Neural cell (in vitro differentiated cells): ENCODE data around the gene TSPAN7. TPM values are rescaled to one million over a fixed set of nuclear protein-coding genes. Genes with fewer than 3 reads are reported as not detected.

Experiments used
- H2AFZ ChIP-seq: fragments of 200-600, 300-800 bp; sonication (generic), shearing (Covaris generic); 2 replicates; pipeline ENCODE4 v1.6.0; 2014; ENCODE audit warnings: low read depth, mild to moderate bottlenecking, antibody characterized with exemption, low read length, moderate library complexity
- H3F3A ChIP-seq: fragments of 200-600 bp; shearing (Covaris generic); 2 replicates; pipeline ENCODE4 v1.6.1; 2016; ENCODE audit warnings: mild to moderate bottlenecking, moderate library complexity, mixed read lengths, antibody characterized with exemption, low read length; ENCODE audit not compliant: insufficient read depth, poor library complexity, severe bottlenecking
- H3K27ac ChIP-seq: fragments of 200-600, 300-800 bp; sonication (generic), shearing (Covaris generic); 2 replicates; pipeline ENCODE4 v1.5.1; 2014; ENCODE audit warnings: mild to moderate bottlenecking, low read length, moderate library complexity
- H3K27me3 ChIP-seq: fragments of 300-800, 200-600 bp; sonication (generic), shearing (Covaris generic); 2 replicates; pipeline ENCODE4 v1.6.0; 2014; ENCODE audit warnings: mild to moderate bottlenecking, low read depth, low read length, moderate library complexity; ENCODE audit not compliant: insufficient read depth
- H3K36me3 ChIP-seq: fragments of 300-800, 200-600 bp; sonication (generic), shearing (Covaris generic); 2 replicates; pipeline ENCODE4 v1.5.1; 2014; ENCODE audit warnings: mild to moderate bottlenecking, antibody characterized with exemption, low read length, moderate library complexity; ENCODE audit not compliant: insufficient read depth
- H3K4me2 ChIP-seq: fragments of 300-800, 200-600 bp; sonication (generic), shearing (Covaris generic); 2 replicates; pipeline ENCODE4 v1.6.0; 2014; ENCODE audit warnings: mild to moderate bottlenecking, low read length
- H3K4me3 ChIP-seq: fragments of 300-800, 200-600 bp; sonication (generic), shearing (Covaris generic); 2 replicates; pipeline ENCODE4 v1.5.1; 2014; ENCODE audit warnings: mild to moderate bottlenecking, low read length, moderate library complexity
- H3K79me2 ChIP-seq: fragments of 200-600 bp; shearing (Covaris generic); replicated peaks from 2 replicates; pipeline ENCODE4 v1.6.0; 2014; ENCODE audit warnings: mild to moderate bottlenecking, low read length, moderate library complexity; ENCODE audit not compliant: insufficient read depth
- H3K9ac ChIP-seq: fragments of 300-800, 200-600 bp; sonication (generic), shearing (Covaris generic); 2 replicates; pipeline ENCODE4 v1.6.1; 2016; ENCODE audit warnings: mild to moderate bottlenecking, low read length, mixed read lengths
- H3K9me2 ChIP-seq: fragments of 200-600 bp; shearing (Covaris generic); 2 replicates; pipeline ENCODE4 v1.6.1; 2016; ENCODE audit warnings: mild to moderate bottlenecking, low read length, mixed read lengths; ENCODE audit not compliant: insufficient read depth
- H3K9me3 ChIP-seq: fragments of 200-600, 300-800 bp; sonication (generic), shearing (Covaris generic); 2 replicates; pipeline ENCODE4 v1.6.1; 2016; ENCODE audit warnings: mild to moderate bottlenecking, mixed run types, low read length, moderate library complexity, mixed read lengths
- H4K20me1 ChIP-seq: fragments of 200-600 bp; shearing (Covaris generic); 2 replicates; pipeline ENCODE4 v1.6.1; 2016; ENCODE audit warnings: mild to moderate bottlenecking, mixed run types; ENCODE audit not compliant: insufficient read depth
- EP300 ChIP-seq: fragments of 450-650 bp; conservative IDR thresholded peaks from 2 replicates; pipeline ENCODE4 v1.6.1; 2014; ENCODE audit warnings: antibody characterized with exemption, mild to moderate bottlenecking, moderate library complexity; ENCODE audit not compliant: poor library complexity, severe bottlenecking
- EZH2 ChIP-seq: fragments of 200-600, 300-800 bp; shearing (Covaris generic), sonication (generic); IDR thresholded peaks from 2 replicates; pipeline ENCODE4 v1.6.1; 2014; ENCODE audit warnings: antibody characterized with exemption, low read length, borderline replicate concordance, mild to moderate bottlenecking; ENCODE audit not compliant: insufficient read depth, poor library complexity, severe bottlenecking
- MXI1 ChIP-seq: fragments of 450-650 bp; conservative IDR thresholded peaks from 2 replicates; pipeline ENCODE4 v1.6.1; 2014; ENCODE audit warnings: antibody characterized with exemption, mild to moderate bottlenecking; ENCODE audit not compliant: poor library complexity, severe bottlenecking
- POLR2AphosphoS5 ChIP-seq: IDR thresholded peaks from 2 replicates; pipeline ENCODE4 v1.6.1; 2012
- RAD21 ChIP-seq: fragments of 450-650 bp; conservative IDR thresholded peaks from 2 replicates; pipeline ENCODE4 v1.6.1; 2014; ENCODE audit warnings: antibody characterized with exemption, mild to moderate bottlenecking, moderate library complexity
- REST ChIP-seq: IDR thresholded peaks from 2 replicates; pipeline ENCODE4 v1.6.1; 2012; ENCODE audit warnings: borderline replicate concordance
- TAF1 ChIP-seq: IDR thresholded peaks from 2 replicates; pipeline ENCODE4 v1.6.1; 2012; ENCODE audit warnings: low read depth
- polyA plus RNA-seq: library from polyadenylated mRNA; depleted of rRNA; stranded (reverse); fragments of >200 nt; gene quantifications from 2 replicates; pipeline ENCODE4 v1.2.3, GENCODE V29; 2014
- TF ChIP-seq, protein P1 (sequence below): fragments of 450-650 bp; IDR thresholded peaks from 2 replicates; pipeline ENCODE4 v1.5.1; 2014; ENCODE audit warnings: antibody characterized with exemption, mild to moderate bottlenecking, moderate library complexity; ENCODE audit not compliant: poor library complexity, severe bottlenecking

Gene TSPAN7
- polyA plus RNA-seq, 1 donor from 2014 or later, result 184 TPM

- Histone ChIP-seq H3K9me2 (no peaks in the 10 kb centered on the region), H3K4me2 (no peak overlapping the region), H4K20me1 (no peaks in the 10 kb centered on the region), H3K9me3 (no peaks in the 10 kb centered on the region), H3K79me2 (no peaks in the 10 kb centered on the region), H3K9ac (no peak overlapping the region), H3K27ac (no peak overlapping the region), H2AFZ (no peak overlapping the region), H3F3A (no peaks in the 10 kb centered on the region), H3K4me3 (no peak overlapping the region), H3K27me3 (no peaks in the 10 kb centered on the region), H3K36me3 (no peaks in the 10 kb centered on the region)
- TF ChIP-seq POLR2AphosphoS5, result no peak
These were observed 107.4 kb downstream of the TSPAN7 start for GRCh38 chrX:38668771-38669170.

DNA sequence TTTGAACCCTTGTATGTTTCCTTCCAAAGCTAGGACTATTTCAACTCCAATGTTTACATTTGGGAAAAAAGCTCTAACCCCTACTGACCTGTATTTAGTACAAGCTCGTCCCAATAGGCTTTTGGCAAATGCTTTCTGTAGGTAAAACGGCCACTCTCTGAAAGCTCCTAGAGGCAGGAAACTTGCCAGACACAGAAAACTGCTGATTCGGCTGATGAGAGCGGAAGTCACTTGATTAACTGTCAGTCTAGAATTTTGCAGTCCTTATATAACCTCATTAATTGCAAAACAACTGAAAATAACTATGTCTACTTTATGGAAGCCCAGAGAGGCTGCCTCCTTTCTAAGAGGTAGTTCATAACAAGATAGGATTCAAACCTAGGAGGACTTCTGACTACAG, 108.1 kb downstream of the TSPAN7 start:
- H3K4me2 ChIP-seq, result no peak overlapping the region

More for the DNA sequence above, 108.1 kb downstream of the TSPAN7 start:
- H3K36me3 ChIP-seq, result no peaks in the 10 kb centered on the region
- H3K79me2 ChIP-seq, result no peaks in the 10 kb centered on the region
- no peak overlapping the region for H3K4me3 ChIP-seq
- TF ChIP-seq EZH2, result no peak
- TF ChIP-seq POLR2AphosphoS5, result no peak
- TF ChIP-seq REST, result no peak
- TF ChIP-seq, protein P1, sequence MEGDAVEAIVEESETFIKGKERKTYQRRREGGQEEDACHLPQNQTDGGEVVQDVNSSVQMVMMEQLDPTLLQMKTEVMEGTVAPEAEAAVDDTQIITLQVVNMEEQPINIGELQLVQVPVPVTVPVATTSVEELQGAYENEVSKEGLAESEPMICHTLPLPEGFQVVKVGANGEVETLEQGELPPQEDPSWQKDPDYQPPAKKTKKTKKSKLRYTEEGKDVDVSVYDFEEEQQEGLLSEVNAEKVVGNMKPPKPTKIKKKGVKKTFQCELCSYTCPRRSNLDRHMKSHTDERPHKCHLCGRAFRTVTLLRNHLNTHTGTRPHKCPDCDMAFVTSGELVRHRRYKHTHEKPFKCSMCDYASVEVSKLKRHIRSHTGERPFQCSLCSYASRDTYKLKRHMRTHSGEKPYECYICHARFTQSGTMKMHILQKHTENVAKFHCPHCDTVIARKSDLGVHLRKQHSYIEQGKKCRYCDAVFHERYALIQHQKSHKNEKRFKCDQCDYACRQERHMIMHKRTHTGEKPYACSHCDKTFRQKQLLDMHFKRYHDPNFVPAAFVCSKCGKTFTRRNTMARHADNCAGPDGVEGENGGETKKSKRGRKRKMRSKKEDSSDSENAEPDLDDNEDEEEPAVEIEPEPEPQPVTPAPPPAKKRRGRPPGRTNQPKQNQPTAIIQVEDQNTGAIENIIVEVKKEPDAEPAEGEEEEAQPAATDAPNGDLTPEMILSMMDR, result no peak
- no peak for TF ChIP-seq MXI1
- no peak for TF ChIP-seq TAF1
- TF ChIP-seq RAD21, result no peak
- no peak for TF ChIP-seq EP300
- H2AFZ ChIP-seq, result no peak overlapping the region
- H3K27me3 ChIP-seq, result no peaks in the 10 kb centered on the region
- H3K9ac ChIP-seq, result no peak overlapping the region
- no peak overlapping the region for H3K27ac ChIP-seq
- H4K20me1 ChIP-seq, result no peaks in the 10 kb centered on the region
- H3K9me2 ChIP-seq, result no peaks in the 10 kb centered on the region
- no peaks in the 10 kb centered on the region for H3F3A ChIP-seq
- H3K9me3 ChIP-seq, result no peaks in the 10 kb centered on the region
